Measurements from ENCODE around the gene HEG1.

Gene HEG1

DNA sequence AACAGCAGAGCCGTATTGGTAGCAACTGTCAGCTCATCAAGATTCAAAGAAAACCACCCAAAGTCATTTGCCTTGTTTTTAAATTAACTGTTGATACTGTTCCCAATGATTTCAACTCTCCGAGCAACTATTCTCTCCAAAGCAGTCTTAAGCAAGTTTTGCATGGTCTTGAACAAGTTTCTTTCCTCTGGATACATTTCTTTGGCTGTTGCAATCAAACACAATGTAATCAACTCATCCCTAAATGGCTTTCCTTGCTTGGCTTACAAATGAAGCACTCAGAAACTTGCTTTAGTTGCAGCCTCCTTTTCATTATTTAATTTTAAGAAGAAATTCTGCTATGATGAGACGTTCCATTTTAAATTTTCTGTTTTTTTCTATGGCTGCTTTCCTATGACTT is 105.8 kb downstream of the HEG1 start:
- H2AFZ ChIP-seq (ENCODE audit: low read depth), result no peak overlapping the region
- H4K20me1 ChIP-seq (ENCODE audit: insufficient read depth), result no peaks in the 10 kb centered on the region
- H3K27me3 ChIP-seq (ENCODE audit: insufficient read depth, low read depth), result no peaks in the 10 kb centered on the region
- no peaks in the 10 kb centered on the region for H3K79me2 ChIP-seq (ENCODE audit: insufficient read depth, low read depth)
- no peak overlapping the region for H3K4me2 ChIP-seq
- TF ChIP-seq, protein P1, sequence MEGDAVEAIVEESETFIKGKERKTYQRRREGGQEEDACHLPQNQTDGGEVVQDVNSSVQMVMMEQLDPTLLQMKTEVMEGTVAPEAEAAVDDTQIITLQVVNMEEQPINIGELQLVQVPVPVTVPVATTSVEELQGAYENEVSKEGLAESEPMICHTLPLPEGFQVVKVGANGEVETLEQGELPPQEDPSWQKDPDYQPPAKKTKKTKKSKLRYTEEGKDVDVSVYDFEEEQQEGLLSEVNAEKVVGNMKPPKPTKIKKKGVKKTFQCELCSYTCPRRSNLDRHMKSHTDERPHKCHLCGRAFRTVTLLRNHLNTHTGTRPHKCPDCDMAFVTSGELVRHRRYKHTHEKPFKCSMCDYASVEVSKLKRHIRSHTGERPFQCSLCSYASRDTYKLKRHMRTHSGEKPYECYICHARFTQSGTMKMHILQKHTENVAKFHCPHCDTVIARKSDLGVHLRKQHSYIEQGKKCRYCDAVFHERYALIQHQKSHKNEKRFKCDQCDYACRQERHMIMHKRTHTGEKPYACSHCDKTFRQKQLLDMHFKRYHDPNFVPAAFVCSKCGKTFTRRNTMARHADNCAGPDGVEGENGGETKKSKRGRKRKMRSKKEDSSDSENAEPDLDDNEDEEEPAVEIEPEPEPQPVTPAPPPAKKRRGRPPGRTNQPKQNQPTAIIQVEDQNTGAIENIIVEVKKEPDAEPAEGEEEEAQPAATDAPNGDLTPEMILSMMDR (conservative IDR thresholded peaks at IDR 0.05; ENCODE audit: low read depth, low read length), result no peak
- no peaks in the 10 kb centered on the region for H3K4me1 ChIP-seq (ENCODE audit: low read depth, poor library complexity, severe bottlenecking)
- H3K4me3 ChIP-seq (IDR thresholded peaks at IDR 0.05; ENCODE audit: insufficient read depth, low read depth, low read length), result no peak overlapping the region
- H3K9ac ChIP-seq, result no peak overlapping the region
- H3K36me3 ChIP-seq (ENCODE audit: insufficient read depth), result no peaks in the 10 kb centered on the region
- H3K27ac ChIP-seq, result no peak overlapping the region

DNA sequence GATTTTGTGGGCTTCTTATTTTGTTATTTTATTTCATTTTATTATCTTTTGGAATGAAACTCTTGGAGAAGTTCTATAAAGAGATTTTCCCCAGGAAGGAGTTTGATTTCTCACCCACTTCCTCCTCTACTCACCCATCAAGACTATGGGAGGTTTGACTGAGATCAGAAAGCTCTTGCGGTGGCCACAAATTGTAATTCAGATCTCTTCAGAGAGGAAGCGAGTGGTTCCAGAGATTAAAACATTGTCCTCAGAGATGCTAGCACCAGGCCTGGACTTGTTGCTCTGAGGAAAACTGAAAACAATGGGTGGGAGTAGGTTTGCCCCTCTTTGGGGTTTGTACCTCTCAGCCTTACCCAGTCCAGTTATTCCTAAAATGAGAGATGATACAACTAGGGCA is 113.2 kb downstream of the HEG1 start:
- Histone ChIP-seq H3K36me3 (ENCODE audit: insufficient read depth) (no peaks in the 10 kb centered on the region), H3K27me3 (ENCODE audit: insufficient read depth, low read depth) (no peaks in the 10 kb centered on the region), H3K4me3 (IDR thresholded peaks at IDR 0.05; ENCODE audit: insufficient read depth, low read depth, low read length) (no peak overlapping the region), H3K79me2 (ENCODE audit: insufficient read depth, low read depth) (no peaks in the 10 kb centered on the region), H3K4me1 (ENCODE audit: low read depth, poor library complexity, severe bottlenecking) (no peaks in the 10 kb centered on the region), H3K4me2 (no peak overlapping the region), H3K27ac (no peak overlapping the region), H4K20me1 (ENCODE audit: insufficient read depth) (no peaks in the 10 kb centered on the region), H2AFZ (ENCODE audit: low read depth) (no peak overlapping the region), H3K9ac (no peak overlapping the region)
- TF ChIP-seq, protein P1 (conservative IDR thresholded peaks at IDR 0.05; ENCODE audit: low read depth, low read length), result no peak

GRCh38 chr3:124941771-124942170 is 114.0 kb downstream of the HEG1 start:
- H4K20me1 ChIP-seq (ENCODE audit: insufficient read depth), result no peaks in the 10 kb centered on the region
- no peak overlapping the region for H3K4me2 ChIP-seq
- H3K27me3 ChIP-seq (ENCODE audit: insufficient read depth, low read depth), result no peaks in the 10 kb centered on the region
- H3K36me3 ChIP-seq (ENCODE audit: insufficient read depth), result no peaks in the 10 kb centered on the region
- no peaks in the 10 kb centered on the region for H3K79me2 ChIP-seq (ENCODE audit: insufficient read depth, low read depth)
- H2AFZ ChIP-seq (ENCODE audit: low read depth), result no peak overlapping the region
- H3K4me1 ChIP-seq (ENCODE audit: low read depth, poor library complexity, severe bottlenecking), result no peaks in the 10 kb centered on the region
- H3K4me3 ChIP-seq (IDR thresholded peaks at IDR 0.05; ENCODE audit: insufficient read depth, low read depth, low read length), result no peak overlapping the region
- H3K27ac ChIP-seq, result no peak overlapping the region
- TF ChIP-seq, protein P1 (conservative IDR thresholded peaks at IDR 0.05; ENCODE audit: low read depth, low read length), result no peak
- no peak overlapping the region for H3K9ac ChIP-seq

- no peaks in the 10 kb centered on the region for H4K20me1 ChIP-seq (ENCODE audit: insufficient read depth)
- H3K4me3 ChIP-seq (IDR thresholded peaks at IDR 0.05; ENCODE audit: insufficient read depth, low read depth, low read length), result no peak overlapping the region
- H3K27me3 ChIP-seq (ENCODE audit: insufficient read depth, low read depth), result no peaks in the 10 kb centered on the region
- H3K4me1 ChIP-seq (ENCODE audit: low read depth, poor library complexity, severe bottlenecking), result no peaks in the 10 kb centered on the region
- no peak overlapping the region for H2AFZ ChIP-seq (ENCODE audit: low read depth)
- no peak overlapping the region for H3K9ac ChIP-seq
- H3K79me2 ChIP-seq (ENCODE audit: insufficient read depth, low read depth), result no peaks in the 10 kb centered on the region
- no peaks in the 10 kb centered on the region for H3K36me3 ChIP-seq (ENCODE audit: insufficient read depth)
- H3K4me2 ChIP-seq, result no peak overlapping the region
- TF ChIP-seq, protein P1 (conservative IDR thresholded peaks at IDR 0.05; ENCODE audit: low read depth, low read length), result no peak
- no peak overlapping the region for H3K27ac ChIP-seq
These were observed 116.1 kb downstream of the HEG1 start for GRCh38 chr3:124939661-124940060.

All from KMS-11 (cell line).